NT2/D1 (cell line): Measurements from ENCODE around the gene RBM24.

ENCODE experiments used
- SUZ12 ChIP-seq: IDR thresholded peaks from 2 replicates; pipeline ENCODE4 v1.6.1; 2011; ENCODE audit not compliant: insufficient read length, insufficient read depth; ENCODE audit errors: extremely low read depth
- YY1 ChIP-seq: IDR thresholded peaks from 2 replicates; pipeline ENCODE4 v1.6.1; 2011; ENCODE audit not compliant: insufficient read length, insufficient read depth
- ZNF274 ChIP-seq: IDR thresholded peaks from 2 replicates; pipeline ENCODE4 v1.6.1; 2011; ENCODE audit warnings: mild to moderate bottlenecking, low read depth, low read length

DNA sequence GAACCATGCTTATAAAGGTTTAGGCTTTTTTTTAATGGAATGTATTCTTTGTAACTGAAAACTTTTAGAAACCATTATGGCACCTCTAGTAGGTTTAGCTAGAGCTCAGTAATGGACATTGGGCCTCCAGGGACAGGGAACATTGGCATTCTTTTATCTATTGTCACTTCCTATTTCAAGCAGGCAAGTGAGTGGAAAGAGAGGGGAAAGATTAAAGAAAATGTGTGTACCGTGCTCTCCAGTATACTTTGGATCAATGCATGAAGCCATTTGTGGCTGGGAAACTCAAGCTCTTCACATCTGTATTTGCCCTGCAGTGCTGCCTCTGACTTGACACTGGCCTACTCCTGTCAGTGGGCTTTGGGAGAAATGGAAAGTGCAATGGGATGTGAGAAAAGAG, 18.6 kb downstream of the RBM24 start:
- TF ChIP-seq ZNF274 (no peak), YY1 (no peak), SUZ12 (no peak)
